GM23338 (cell line): Measurements from ENCODE around the gene HHAT. TPM values are rescaled to one million over a fixed set of nuclear protein-coding genes. Genes with fewer than 3 reads are reported as not detected.

Experiments used
- ATAC-seq: fragments of 200-7000 bp; cut with Tn5 transposase; 3 replicates; pipeline ENCODE4 v1.9.1; 2020
- DNase-seq: peaks from one replicate; pipeline ENCODE4 v3.0.0-alpha.2; 2015; ENCODE audit warnings: low spot score
- H2AFZ ChIP-seq: fragments of 200-600 bp; sonication (generic); 2 replicates; pipeline ENCODE4 v1.8.0; 2016; ENCODE audit warnings: antibody characterized with exemption, mild to moderate bottlenecking, moderate library complexity
- H3F3A ChIP-seq: fragments of 200-600 bp; sonication (generic); replicated peaks from 2 replicates; pipeline ENCODE4 v1.8.0; 2017; ENCODE audit warnings: antibody characterized with exemption, mixed run types, low read depth
- H3K27ac ChIP-seq: fragments of 200-600 bp; sonication (generic); 2 replicates; pipeline ENCODE4 v1.6.1; 2016; ENCODE audit warnings: low read depth
- H3K27me3 ChIP-seq: fragments of 200-600 bp; sonication (generic); 2 replicates; pipeline ENCODE4 v1.8.0; 2016; ENCODE audit warnings: mild to moderate bottlenecking, mixed run types, moderate library complexity; ENCODE audit not compliant: insufficient read depth
- H3K36me3 ChIP-seq: fragments of 200-600 bp; sonication (generic); 2 replicates; pipeline ENCODE4 v1.8.0; 2016; ENCODE audit warnings: mild to moderate bottlenecking; ENCODE audit not compliant: insufficient read depth
- H3K4me1 ChIP-seq: fragments of 200-600 bp; sonication (generic); 2 replicates; pipeline ENCODE4 v1.8.0; 2016; ENCODE audit warnings: mild to moderate bottlenecking, moderate library complexity; ENCODE audit not compliant: insufficient read depth
- H3K4me2 ChIP-seq: fragments of 200-600 bp; sonication (generic); 2 replicates; pipeline ENCODE4 v1.7.1; 2017; ENCODE audit warnings: mixed run types
- H3K4me3 ChIP-seq: fragments of 200-600 bp; sonication (generic); 2 replicates; pipeline ENCODE4 v1.6.1; 2016; ENCODE audit warnings: mixed run types
- H3K79me2 ChIP-seq: fragments of 200-600 bp; sonication (generic); replicated peaks from 2 replicates; pipeline ENCODE4 v1.8.0; 2017; ENCODE audit warnings: mild to moderate bottlenecking; ENCODE audit not compliant: insufficient read depth
- H3K9me2 ChIP-seq: fragments of 200-600 bp; sonication (generic); 2 replicates; pipeline ENCODE4 v1.8.0; 2017; ENCODE audit not compliant: insufficient read depth
- H4K20me1 ChIP-seq: fragments of 200-600 bp; sonication (generic); replicated peaks from 2 replicates; pipeline ENCODE4 v1.8.0; 2017; ENCODE audit warnings: mild to moderate bottlenecking; ENCODE audit not compliant: insufficient read depth
- H3K27ac Mint-ChIP-seq: 2 replicates; pipeline ENCODE4 v1.8.0; 2020; ENCODE audit warnings: inconsistent platforms, mild to moderate bottlenecking, moderate library complexity, mixed read lengths
- H3K27me3 Mint-ChIP-seq: 3 replicates; pipeline ENCODE4 v1.8.0; 2022; ENCODE audit warnings: low read depth, mild to moderate bottlenecking, moderate library complexity, mixed read lengths, inconsistent platforms; ENCODE audit not compliant: insufficient read depth, poor library complexity
- H3K36me3 Mint-ChIP-seq: 3 replicates; pipeline ENCODE4 v1.8.0; 2021; ENCODE audit warnings: low read depth, mild to moderate bottlenecking, inconsistent platforms, moderate library complexity, mixed read lengths
- H3K4me1 Mint-ChIP-seq: 3 replicates; pipeline ENCODE4 v1.8.0; 2020; ENCODE audit warnings: mild to moderate bottlenecking, inconsistent platforms, mixed read lengths
- H3K4me3 Mint-ChIP-seq: 3 replicates; pipeline ENCODE4 v1.8.0; 2021; ENCODE audit warnings: moderate library complexity, mild to moderate bottlenecking, inconsistent platforms, mixed read lengths
- H3K9me3 Mint-ChIP-seq: 3 replicates; pipeline ENCODE4 v1.8.0; 2020; ENCODE audit warnings: moderate library complexity, mild to moderate bottlenecking, inconsistent platforms, mixed read lengths
- ETS1 ChIP-seq: IDR thresholded peaks from 2 replicates; pipeline ENCODE4 v1.6.1; 2016; ENCODE audit warnings: antibody characterized with exemption
- EZH2phosphoT487 ChIP-seq: fragments of 200-600 bp; sonication (generic); IDR thresholded peaks from one replicate; pipeline ENCODE4 v1.8.1; 2018; ENCODE audit warnings: antibody characterized with exemption; ENCODE audit not compliant: unreplicated experiment
- JUNB ChIP-seq: IDR thresholded peaks from one replicate; pipeline ENCODE4 v1.6.1; 2016; ENCODE audit warnings: antibody characterized with exemption; ENCODE audit not compliant: unreplicated experiment
- NANOG ChIP-seq: IDR thresholded peaks from 2 replicates; pipeline ENCODE4 v1.6.1; 2016; ENCODE audit warnings: antibody characterized with exemption, borderline replicate concordance
- POLR2AphosphoS5 ChIP-seq: IDR thresholded peaks from 2 replicates; pipeline ENCODE4 v1.6.1; 2016; ENCODE audit warnings: antibody characterized with exemption, low read depth
- STAT1 ChIP-seq: IDR thresholded peaks from one replicate; pipeline ENCODE4 v1.6.1; 2016; ENCODE audit warnings: antibody characterized with exemption; ENCODE audit not compliant: unreplicated experiment
- ZNF114 ChIP-seq: fragments of 250-450 bp; sonication (Bioruptor Pico); IDR thresholded peaks from 2 replicates; pipeline ENCODE4 v1.5.0; 2020; ENCODE audit warnings: mild to moderate bottlenecking, moderate library complexity
- ZNF331 ChIP-seq: fragments of 250-450 bp; sonication (Bioruptor Pico); IDR thresholded peaks from 2 replicates; pipeline ENCODE4 v1.5.0; 2020; ENCODE audit warnings: low read depth, mild to moderate bottlenecking, moderate library complexity
- ZNF462 ChIP-seq: fragments of 250-450 bp; sonication (Bioruptor Pico); IDR thresholded peaks from 2 replicates; pipeline ENCODE4 v1.5.0; 2020; ENCODE audit warnings: mild to moderate bottlenecking, moderate library complexity
- polyA plus RNA-seq: library from polyadenylated mRNA; unstranded; fragments of >200 nt; fragmentation: Nextera tagmentation; extraction: Ambion mirVana; gene quantifications from 2 replicates; pipeline ENCODE4 v1.2.1, GENCODE V29; 2016
- total RNA-seq: library from RNA; depleted of rRNA; stranded (reverse); fragments of >200 nt; shearing (Covaris generic); gene quantifications from 2 replicates; pipeline ENCODE4 v1.2.3, GENCODE V29; 2014

Gene HHAT
- total and polyA plus RNA-seq, 2 experiments from 2014 or later, result 0.11 to 0.66 TPM

- TF ChIP-seq EZH2phosphoT487, result no peak
Measured at GRCh38 chr1:210624722-210625121, 296.0 kb downstream of the HHAT start (continued).

- H3K4me2 ChIP-seq, result no peak overlapping the region
- H3K9me2 ChIP-seq, result peaks cover 3% of the 10 kb centered on the region; the same call in 1 of the 2 replicates
- DNase-seq (no peak), ATAC-seq (no peak)
- no peak overlapping the region for H3K4me3 ChIP-seq
- no peak overlapping the region for H3K4me3 Mint-ChIP-seq
- H3K9me3 Mint-ChIP-seq, result no peaks in the 10 kb centered on the region
- no peaks in the 10 kb centered on the region for H4K20me1 ChIP-seq
- peaks cover 5% of the 10 kb centered on the region for H3K27me3 Mint-ChIP-seq
- no peaks in the 10 kb centered on the region for H3K36me3 Mint-ChIP-seq
- no peaks in the 10 kb centered on the region for H3K79me2 ChIP-seq
- H3K36me3 ChIP-seq, result no peaks in the 10 kb centered on the region
- no peaks in the 10 kb centered on the region for H3K27me3 ChIP-seq
- no peaks in the 10 kb centered on the region for H3K4me1 ChIP-seq
- H3K27ac Mint-ChIP-seq, result no peak overlapping the region
- no peak overlapping the region for H3K27ac ChIP-seq
- no peak overlapping the region for H2AFZ ChIP-seq
- H3K4me1 Mint-ChIP-seq, result no peaks in the 10 kb centered on the region
- no peaks in the 10 kb centered on the region for H3F3A ChIP-seq
- TF ChIP-seq NANOG (no peak), POLR2AphosphoS5 (no peak), ETS1 (no peak), ZNF114 (CRISPR knock-in tag) (no peak)
Measured at GRCh38 chr1:210625715-210626114, 297.0 kb downstream of the HHAT start.

- Mint-ChIP-seq H3K27me3 (peaks cover 5% of the 10 kb centered on the region), H3K27ac (no peak overlapping the region), H3K4me3 (no peak overlapping the region), H3K36me3 (no peaks in the 10 kb centered on the region), H3K4me1 (no peaks in the 10 kb centered on the region), H3K9me3 (no peaks in the 10 kb centered on the region)
- ATAC-seq (no peak), DNase-seq (no peak)
- Histone ChIP-seq H3K36me3 (no peaks in the 10 kb centered on the region), H3F3A (no peaks in the 10 kb centered on the region), H3K4me2 (no peak overlapping the region), H3K4me1 (no peaks in the 10 kb centered on the region), H4K20me1 (no peaks in the 10 kb centered on the region), H3K27me3 (no peaks in the 10 kb centered on the region), H3K27ac (no peak overlapping the region), H2AFZ (no peak overlapping the region), H3K4me3 (no peak overlapping the region), H3K79me2 (no peaks in the 10 kb centered on the region), H3K9me2 (peaks cover 3% of the 10 kb centered on the region; the same call in 1 of the 2 replicates)
- TF ChIP-seq ZNF331 (CRISPR knock-in tag), result no peak
- no peak for TF ChIP-seq JUNB
- TF ChIP-seq POLR2AphosphoS5, result no peak
- no peak for TF ChIP-seq STAT1
- TF ChIP-seq NANOG, result no peak
- no peak for TF ChIP-seq ZNF462 (CRISPR knock-in tag)
- no peak for TF ChIP-seq EZH2phosphoT487
- no peak for TF ChIP-seq ETS1
Measured at GRCh38 chr1:210626341-210626740, 297.6 kb downstream of the HHAT start.
